ENCODE measurements around the gene POR. TPM values are rescaled to one million over a fixed set of nuclear protein-coding genes. Genes with fewer than 3 reads are reported as not detected.

The POR gene
- total and polyA plus RNA-seq, 10 donors: 49.1 to 170 (median 117) TPM

GRCh38 chr7:75916685-75917634, 2.0 kb downstream of the POR start:
- WGBS, 5 donors: 81 to 88% (median 86%) methylated on average over 11 of the region's 11 CpGs
- DNase-seq: no peak
- Histone ChIP-seq H3K9me3 (no peaks in the 10 kb centered on the region), H3K36me3 (peaks cover 0 to 12% (median 0%) of the 10 kb centered on the region in 6 donors), H3K27ac (peak overlapping the region in 3 of 8 donors; percentile 94 to 98 (median 97)), H3K4me3 (peak overlapping the region in 4 of 8 donors; percentile 84 to 99 (median 90)), H3K27me3 (replicated peaks in 1 of 7) (no peaks in the 10 kb centered on the region), H3K4me1 (peaks cover 14 to 77% (median 47%) of the 10 kb centered on the region in 6 donors)
- intact Hi-C loops (cut with DNase I; ENCODE audit: low total_unique reads): no loop called here
- TF ChIP-seq CTCF (IDR thresholded peaks at IDR 0.05 in 8 of 11, conservative IDR thresholded peaks at IDR 0.05 in 3 of 11): no peak
- TF ChIP-seq POLR2A (IDR thresholded peaks at IDR 0.05): no peak
- TF ChIP-seq POLR2AphosphoS5 (IDR thresholded peaks at IDR 0.05): no peak

GRCh38 chr7:75920431-75921161, 5.6 kb downstream of the POR start:
- WGBS, 5 donors: 87 to 93% (median 91%) methylated on average over 19 of the region's 19 CpGs
- Histone ChIP-seq H3K27ac (no peak overlapping the region), H3K4me3 (no peak overlapping the region), H3K36me3 (peaks cover 0 to 21% (median 0%) of the 10 kb centered on the region in 6 donors), H3K27me3 (replicated peaks in 1 of 7) (no peaks in the 10 kb centered on the region), H3K9me3 (no peaks in the 10 kb centered on the region), H3K4me1 (peaks cover 11 to 88% (median 44%) of the 10 kb centered on the region in 6 donors)
- no peak for DNase-seq
- intact Hi-C loops (cut with DNase I; ENCODE audit: low total_unique reads): no loop called here
- TF ChIP-seq CTCF (IDR thresholded peaks at IDR 0.05 in 8 of 11, conservative IDR thresholded peaks at IDR 0.05 in 3 of 11): no peak
- TF ChIP-seq POLR2A (IDR thresholded peaks at IDR 0.05): no peak
- no peak for TF ChIP-seq POLR2AphosphoS5 (IDR thresholded peaks at IDR 0.05)

- Histone ChIP-seq H3K27ac (no peak overlapping the region), H3K27me3 (replicated peaks in 1 of 7) (no peaks in the 10 kb centered on the region), H3K4me1 (peaks cover 4 to 81% (median 35%) of the 10 kb centered on the region in 6 donors), H3K9me3 (no peaks in the 10 kb centered on the region), H3K36me3 (peaks cover 0 to 21% (median 0%) of the 10 kb centered on the region in 6 donors), H3K4me3 (no peak overlapping the region)
- intact Hi-C loops (cut with DNase I; ENCODE audit: low total_unique reads): no loop called here
- TF ChIP-seq POLR2AphosphoS5 (IDR thresholded peaks at IDR 0.05) (peak in 1 of 3 donors; percentile 7), POLR2A (IDR thresholded peaks at IDR 0.05) (no peak)
- DNase-seq: no peak
- 73 to 86% (median 79%) methylated on average over 13 to 14 of the region's 14 CpGs for WGBS, 5 donors
Observed at GRCh38 chr7:75921479-75921878, 6.5 kb downstream of the POR start.

- Histone ChIP-seq H3K36me3 (peaks cover 0 to 21% (median 0%) of the 10 kb centered on the region in 6 donors), H3K27ac (no peak overlapping the region), H3K27me3 (replicated peaks in 1 of 7) (no peaks in the 10 kb centered on the region), H3K4me3 (no peak overlapping the region), H3K9me3 (no peaks in the 10 kb centered on the region), H3K4me1 (peaks cover 0 to 66% (median 27%) of the 10 kb centered on the region in 6 donors)
- TF ChIP-seq CTCF (IDR thresholded peaks at IDR 0.05 in 8 of 11, conservative IDR thresholded peaks at IDR 0.05 in 3 of 11) (no peak), POLR2AphosphoS5 (IDR thresholded peaks at IDR 0.05) (no peak), POLR2A (IDR thresholded peaks at IDR 0.05) (no peak)
- 78 to 89% (median 86%) methylated on average over 9 of the region's 9 CpGs for WGBS, 5 donors
- intact Hi-C loops (cut with DNase I; ENCODE audit: low total_unique reads): no loop called here
- no peak for DNase-seq
Observed at GRCh38 chr7:75922966-75923603, 8.1 kb downstream of the POR start.
